Stimulated activated CD4-positive, alpha-beta T cell treated with anti-CD3 and anti-CD28 coated beads, Interleukin-1b, Interleukin-23, amount 100 ng/mL, for 24 hours (primary cell): ENCODE results near the gene COL18A1.

Experiments
- DNase-seq, 4 experiments: peaks; one replicate each; pipeline ENCODE4 v3.0.0-alpha.2; 2020; ENCODE audit warnings: low read depth in 4 of 4, low spot score in 1 of 4

The COL18A1 gene

DNA sequence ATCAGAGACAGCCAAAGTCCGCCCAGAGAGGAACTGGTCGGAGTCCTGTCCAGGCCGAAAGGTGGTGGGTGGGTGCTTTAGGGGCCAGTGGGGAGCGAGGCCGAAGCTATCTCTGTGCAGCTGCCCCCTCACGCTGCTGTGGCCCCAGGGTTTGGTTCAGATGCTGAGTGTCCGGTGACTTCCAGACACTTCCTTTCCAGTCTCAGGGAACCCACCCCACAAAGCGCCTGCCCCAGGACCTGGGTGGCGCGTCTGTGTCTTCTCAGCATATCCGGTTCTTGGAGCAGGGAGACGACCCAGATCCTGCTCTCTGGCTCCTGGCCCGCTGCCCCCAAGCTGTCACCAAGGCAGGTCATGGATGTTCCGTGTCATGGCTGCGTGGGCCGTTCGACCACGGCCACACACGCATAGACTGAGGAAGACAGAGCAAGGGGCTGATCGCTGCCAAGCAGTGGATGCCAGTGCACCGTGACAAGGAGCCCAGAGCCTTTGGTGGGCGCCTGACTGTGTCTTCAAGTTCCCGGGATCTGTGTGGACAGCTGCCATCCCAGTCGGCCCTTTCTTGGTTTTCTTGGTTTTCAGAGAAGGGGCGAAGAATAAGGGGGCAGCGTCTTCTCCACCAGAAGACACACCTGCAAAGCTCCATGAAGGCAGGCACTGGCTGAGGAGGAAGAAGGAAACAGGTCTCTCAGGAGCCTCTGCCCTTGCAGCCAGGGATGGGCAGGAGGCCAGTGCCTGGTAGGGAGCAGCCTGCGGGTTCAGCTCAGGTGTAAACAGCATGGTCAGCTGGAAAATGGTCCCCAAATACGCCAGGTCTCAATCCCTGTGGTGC lies 22.9 kb upstream of the COL18A1 start:
- no peak for DNase-seq

DNA sequence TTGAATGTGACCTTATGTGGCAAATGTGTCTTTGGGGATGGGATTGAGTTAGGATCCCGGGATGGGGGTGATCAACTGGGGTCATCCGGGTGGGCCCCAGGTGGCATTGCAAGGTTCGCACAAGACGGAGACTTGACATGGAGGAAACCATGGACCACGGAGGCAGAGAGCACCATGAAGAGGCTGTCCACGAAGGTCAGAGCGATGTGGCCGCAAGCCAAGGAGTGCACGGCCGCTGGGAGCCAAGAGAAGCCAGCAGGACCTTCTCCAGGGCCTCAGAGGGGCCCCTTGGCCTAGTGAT lies 22.3 kb upstream of the COL18A1 start:
- no peak for DNase-seq

DNA sequence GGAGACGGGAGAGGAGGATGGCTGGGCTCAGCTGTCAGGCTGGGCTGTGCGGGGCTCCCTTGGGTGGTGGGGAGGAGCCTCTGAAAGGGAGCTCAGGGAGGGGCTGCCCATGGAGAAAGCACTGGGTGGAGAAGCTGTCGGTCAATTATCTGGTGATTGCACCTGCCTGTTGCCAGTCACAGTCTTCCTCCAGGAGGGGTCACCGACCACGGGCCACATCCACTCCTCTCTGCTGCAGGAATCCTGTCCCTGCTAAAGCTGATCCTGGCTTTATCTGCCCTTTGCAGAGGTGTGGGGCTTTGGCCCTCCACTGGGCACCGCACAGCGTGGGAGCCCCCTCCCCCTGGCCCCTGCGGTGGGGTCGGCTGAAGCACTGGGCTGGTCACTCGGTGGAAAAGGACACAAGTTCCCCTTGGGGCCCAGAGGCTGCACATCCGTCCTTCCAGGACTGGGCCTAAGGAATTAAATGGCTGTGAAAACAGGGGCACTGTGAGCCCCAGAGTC lies 21.8 kb upstream of the COL18A1 start:
- no peak for DNase-seq

GRCh38 chr21:45383615-45384201 lies 21.3 kb upstream of the COL18A1 start:
- DNase-seq = no peak

GRCh38 chr21:45384656-45385548 lies 20.1 kb upstream of the COL18A1 start:
- DNase-seq = no peak

DNA sequence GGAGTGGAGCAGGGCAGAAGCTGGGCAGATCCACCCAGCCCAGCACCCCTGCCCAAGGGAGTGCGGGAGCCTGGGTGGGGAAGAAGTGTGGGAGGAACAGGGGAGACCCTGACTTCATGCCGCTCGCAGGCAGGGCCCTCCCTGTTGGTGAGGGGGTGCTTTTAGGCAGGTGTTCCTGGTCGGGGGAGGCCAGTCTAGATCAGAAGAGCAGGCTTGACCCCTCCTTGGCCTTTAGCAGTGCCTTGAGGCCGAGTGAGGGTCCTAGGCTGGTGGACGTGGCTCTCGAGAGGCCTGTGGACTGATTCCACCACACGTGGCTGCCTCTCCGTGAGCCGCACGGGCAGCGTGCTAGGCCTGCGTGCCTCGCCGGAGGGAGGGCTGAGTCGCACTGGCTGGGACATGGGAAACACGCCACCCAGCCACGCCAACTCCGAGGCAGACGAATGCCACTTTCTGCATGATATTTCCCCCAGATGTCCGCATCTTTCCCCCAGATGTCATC lies 19.4 kb upstream of the COL18A1 start:
- DNase-seq = no peak

- no peak for DNase-seq
Measured at GRCh38 chr21:45386336-45386727, 18.6 kb upstream of the COL18A1 start.

DNA sequence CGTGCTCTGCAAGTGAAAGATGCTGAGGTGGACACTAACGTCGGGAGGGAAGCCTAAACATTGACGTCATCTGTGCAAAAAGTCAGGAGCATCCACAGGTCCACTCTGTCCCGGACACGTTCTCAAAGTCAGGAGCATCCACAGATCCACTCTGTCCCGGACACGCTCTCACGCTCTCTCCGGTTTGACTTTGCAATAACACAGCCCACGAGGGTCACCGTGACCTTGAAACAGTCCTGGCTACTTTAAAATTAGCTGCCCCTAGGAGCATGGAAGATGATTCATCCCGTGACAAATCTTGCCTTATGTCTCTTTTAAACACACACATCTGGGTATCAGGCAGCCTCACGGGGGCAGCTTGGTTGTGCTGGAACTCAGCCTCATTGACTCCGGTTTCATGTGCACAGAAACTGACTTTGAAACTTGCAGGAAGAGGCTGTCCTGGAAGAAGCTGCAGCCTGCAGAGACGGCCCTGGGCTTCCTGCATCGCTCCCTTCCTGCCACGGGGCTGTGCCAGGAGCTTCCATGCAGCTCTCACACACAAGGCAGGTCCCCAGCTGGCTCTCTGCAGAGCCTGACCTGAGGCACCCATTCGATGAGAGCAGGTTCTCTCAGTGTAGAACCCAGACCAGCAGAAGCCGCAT lies 18.1 kb upstream of the COL18A1 start:
- DNase-seq = no peak

DNA sequence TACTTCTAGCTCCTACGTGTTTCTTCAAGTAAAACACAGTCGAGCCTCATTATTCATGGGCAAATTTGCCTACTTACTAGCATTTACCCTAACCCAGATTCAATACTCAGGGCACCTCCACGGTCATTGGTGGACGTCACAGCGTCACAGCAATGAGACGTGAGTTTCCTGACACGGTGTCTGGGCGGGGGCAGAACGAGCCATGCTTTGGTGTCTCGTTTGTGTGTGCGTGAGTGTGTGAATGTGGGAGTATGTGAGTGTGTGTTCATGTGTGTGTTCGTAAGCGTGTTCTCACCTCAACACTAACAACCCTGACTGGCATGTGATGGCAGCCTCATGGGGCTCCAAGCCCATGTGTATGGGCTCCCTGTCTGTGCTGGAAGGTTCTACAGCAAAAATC lies 17.5 kb upstream of the COL18A1 start:
- no peak for DNase-seq

DNA sequence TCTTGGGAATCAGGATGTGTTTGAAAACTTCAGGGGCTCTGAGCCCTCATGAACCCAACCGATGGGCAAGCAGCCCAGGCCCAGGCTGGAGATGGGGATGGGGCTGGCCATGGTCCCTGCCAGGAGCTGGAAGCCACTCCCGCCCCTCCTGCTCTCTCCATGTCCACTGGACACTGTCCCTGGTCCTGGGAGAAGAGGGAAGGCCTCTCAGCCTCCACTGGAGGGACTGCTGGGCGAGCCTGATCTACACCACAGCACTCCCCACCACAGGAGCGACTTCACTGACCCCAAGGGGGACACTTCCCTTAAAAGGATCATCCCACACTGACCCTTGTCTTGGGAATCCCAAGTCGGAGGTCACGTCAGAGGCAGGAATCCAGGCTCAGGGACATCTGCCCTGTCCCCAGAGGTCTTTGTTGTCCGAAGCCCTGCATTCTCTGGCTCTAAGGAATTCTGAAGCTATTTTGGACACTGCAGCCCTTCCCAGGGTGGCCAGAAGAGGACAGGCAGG lies 16.9 kb upstream of the COL18A1 start:
- no peak for DNase-seq

DNA sequence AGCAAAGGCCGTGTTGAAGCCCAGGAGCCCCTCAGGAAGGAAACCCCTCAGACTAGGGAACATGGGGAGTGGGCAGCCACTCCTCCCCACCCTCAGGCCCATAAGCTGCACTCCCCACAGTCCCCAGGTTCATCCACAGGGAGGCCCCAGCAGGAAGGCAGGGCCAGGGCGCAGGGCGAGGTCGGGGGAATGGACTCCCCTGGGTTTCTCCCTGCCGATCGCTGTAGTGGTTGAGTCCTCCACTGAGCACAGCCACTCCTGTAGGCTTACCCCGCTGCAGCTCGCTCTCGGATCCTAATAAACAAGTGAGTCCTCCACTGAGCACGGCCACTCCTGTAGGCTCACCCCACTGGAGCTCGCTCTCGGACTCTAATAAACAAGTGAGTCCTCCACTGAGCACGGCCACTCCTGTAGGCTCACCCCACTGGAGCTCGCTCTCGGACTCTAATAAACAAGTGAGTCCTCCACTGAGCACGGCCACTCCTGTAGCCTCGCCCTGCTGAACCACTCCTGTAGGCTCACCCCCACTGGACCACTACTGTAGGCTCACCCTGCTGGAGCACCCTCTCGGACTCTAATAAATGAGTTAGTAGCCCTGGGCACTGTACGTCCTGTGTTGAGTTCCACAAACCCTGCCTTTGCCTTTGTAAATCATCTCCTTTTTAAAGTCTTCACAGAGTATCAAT lies 16.2 kb upstream of the COL18A1 start:
- no peak for DNase-seq

DNA sequence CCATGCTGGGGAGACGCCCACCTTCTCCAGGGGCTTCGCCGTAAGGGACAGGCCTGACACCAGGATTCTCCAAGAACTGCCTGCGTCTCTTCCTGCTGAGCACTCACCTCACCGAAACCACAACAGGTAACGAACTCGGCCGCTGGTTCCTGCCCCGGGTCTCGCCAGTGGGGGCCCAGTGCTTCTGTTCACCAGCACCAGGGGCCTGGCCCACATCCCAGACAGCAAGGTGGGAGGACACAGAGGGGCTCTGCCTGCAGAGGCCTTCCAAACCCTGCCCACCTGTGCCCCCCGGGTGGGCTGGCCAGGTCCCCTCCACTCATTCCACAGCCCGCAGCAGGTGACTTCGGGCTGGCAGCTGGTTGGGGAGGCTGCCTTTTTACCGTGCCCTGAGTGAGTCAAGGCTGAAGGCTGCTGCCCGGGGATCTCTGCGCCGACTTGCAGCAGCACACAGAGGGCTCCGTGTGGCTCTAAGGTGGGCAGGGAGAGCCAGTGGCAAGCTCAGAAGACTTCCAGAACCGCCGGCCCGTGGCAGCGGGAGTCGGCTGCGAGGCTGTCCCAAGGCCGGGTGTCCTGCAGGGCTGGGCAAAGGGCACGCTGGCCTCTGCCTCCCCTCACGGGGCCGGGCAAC lies 14.7 kb upstream of the COL18A1 start:
- no peak for DNase-seq

DNA sequence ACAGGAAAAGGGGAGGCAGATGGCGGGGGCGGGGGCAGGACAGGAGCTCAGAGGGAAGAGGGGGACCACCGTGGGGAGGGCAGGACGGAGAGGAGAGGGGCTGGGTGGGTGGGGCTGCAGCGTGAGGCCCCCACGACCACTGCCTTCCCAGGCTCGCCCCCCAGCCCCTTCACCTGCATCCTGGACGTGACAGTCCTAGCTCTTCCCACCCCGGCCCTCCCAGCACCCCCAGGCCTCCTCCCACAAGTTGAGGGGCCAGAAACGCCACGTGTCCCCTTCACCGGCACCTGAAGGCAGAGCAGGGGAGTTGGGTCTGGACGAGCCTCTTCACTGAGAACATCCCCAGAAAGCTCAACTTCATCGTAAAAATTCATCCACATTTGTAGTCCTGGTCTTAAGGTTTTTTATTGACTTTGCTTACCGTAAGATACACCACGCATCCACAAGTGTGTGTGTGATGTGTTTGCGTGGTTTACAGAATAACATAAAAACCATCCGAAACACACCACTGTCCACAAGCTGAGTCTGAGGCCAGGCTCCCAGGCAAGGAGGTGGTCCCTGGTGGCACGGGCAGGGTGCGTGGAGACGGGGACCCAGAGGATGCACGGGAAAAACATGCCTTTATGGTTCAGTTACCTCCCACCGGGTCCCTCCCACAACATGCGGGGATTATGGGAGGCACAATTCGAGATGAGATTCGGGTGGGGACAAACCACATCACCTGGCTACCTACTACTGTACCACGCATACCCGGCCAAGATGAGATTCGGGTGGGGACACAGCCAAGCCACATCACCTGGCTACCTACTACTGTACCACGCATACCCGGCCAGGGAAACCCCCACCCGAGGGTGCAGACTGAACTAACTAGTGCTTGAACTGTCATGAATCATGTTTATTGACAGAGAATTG lies 13.9 kb upstream of the COL18A1 start:
- DNase-seq = no peak

- no peak for DNase-seq
Measured at GRCh38 chr21:45391743-45392572, 13.0 kb upstream of the COL18A1 start.

- DNase-seq = no peak
Measured at GRCh38 chr21:45392573-45392971, 12.4 kb upstream of the COL18A1 start.

- no peak for DNase-seq
Measured at GRCh38 chr21:45393021-45393420, 11.9 kb upstream of the COL18A1 start.

DNA sequence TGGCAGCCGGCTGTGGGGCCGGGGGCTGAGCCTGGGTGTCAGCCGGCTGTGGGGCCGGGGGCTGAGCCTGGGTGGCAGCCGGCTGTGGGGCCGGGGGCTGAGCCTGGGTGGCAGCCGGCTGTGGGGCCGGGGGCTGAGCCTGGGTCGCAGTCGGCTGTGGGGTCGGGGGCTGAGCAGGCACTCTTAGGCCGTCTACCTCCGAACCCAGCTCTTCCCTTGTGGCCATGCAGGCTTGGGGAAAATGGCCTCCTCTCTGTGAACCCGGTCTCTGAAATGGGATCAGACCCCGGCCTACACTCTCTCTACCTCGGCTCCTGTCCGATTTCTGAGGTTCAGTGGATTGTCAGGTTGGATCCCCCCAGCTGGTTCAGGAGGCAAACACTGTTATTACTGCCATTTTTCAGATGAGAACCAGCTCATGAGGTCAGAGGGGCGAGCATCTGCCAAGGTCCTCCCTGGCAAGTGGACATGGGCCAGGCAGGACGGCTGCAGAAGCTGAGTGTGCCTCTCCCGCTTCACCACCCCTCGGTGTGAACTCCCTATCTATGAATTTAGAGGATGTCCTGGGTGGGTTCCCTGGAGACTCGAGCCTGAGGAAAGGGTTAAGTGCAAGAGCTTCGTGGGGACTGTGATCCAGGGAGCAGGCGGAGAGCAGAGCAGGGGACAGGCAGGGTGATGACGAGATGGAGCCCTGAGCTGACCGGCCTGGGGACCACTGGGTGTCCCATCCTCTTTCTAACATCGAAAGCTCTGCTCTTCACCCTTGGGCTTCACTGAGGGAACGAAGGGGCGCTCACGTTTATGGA lies 10.9 kb upstream of the COL18A1 start:
- DNase-seq = no peak
